HG02642 (cell line): Measurements from ENCODE around the gene GALNT16.

ENCODE experiments used
- ATAC-seq: cut with Tn5 transposase; IDR thresholded peaks from one replicate; pipeline ENCODE4 v1.9.1; 2021; ENCODE audit warnings: mild to moderate bottlenecking; ENCODE audit not compliant: unreplicated experiment, poor library complexity

GALNT16 gene

DNA sequence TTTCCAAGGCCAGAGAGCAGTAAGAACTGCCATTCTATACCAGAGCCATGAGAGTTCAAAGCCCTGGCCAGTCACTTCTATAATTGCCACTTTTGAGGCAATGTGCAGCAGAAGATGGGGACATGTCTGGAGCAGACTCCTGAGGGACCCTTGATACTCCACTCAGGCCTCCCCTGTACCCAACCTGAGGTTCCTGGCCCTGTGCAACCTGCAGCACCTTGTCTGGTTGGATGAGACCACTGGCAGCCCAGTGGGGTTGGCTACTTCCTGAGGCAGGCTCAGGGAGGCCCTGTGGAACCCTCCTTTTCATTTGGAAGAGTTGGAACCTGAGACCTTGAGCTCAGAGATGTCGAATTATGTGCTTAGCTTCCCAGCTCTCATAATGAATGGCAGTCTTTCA is 54.4 kb downstream of the GALNT16 start:
- ATAC-seq = no peak

DNA sequence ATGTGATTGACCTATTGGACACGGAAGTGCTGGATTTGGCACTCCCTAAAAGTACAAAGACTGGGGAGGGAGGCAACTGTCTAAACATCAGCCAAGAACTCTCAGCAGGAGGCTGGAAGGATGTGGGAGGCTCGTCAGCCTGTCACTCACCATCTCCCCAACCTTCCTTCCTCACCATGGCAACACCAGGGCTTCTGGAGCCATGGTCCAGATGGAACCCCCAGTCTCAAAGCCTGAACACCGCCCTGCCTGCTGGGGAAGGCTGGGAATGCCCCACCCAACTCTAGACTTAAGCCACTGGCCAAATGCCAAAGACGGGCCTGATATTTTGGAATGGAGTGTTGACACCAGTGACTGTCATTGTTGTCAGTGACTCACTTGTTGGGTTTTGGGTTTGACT is 55.3 kb downstream of the GALNT16 start:
- ATAC-seq = no peak

DNA sequence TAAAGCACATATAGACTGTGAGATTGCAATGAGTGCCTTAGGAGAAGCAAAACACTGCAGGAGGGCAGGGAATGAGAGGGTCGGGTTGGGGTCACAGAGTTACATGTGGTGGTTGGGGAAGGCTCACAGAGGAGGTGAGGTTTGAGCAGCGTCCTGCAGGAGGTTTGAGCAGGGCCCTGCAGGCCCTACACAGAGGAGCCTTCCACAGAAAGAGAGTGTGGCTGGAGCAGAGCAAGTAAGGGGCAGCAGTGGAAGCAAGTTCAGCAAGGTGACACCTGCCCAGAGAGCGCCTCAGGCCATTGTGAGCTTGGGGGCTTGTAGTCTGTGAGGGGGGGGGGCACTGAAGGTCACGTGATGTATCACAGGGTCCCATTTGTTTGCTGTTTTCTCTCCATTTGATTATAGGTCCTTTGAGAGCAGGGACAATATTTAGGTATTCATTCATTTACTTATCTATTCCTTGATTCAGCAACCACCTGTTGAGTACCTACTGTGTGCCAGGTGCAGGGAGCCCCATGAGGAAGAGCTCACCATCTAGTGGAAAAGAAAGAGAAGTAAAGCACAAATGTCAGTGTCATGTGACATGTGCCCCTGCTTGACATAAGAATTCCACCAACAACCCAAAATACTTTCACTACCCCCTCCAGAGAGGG is 56.6 kb downstream of the GALNT16 start:
- ATAC-seq = no peak

DNA sequence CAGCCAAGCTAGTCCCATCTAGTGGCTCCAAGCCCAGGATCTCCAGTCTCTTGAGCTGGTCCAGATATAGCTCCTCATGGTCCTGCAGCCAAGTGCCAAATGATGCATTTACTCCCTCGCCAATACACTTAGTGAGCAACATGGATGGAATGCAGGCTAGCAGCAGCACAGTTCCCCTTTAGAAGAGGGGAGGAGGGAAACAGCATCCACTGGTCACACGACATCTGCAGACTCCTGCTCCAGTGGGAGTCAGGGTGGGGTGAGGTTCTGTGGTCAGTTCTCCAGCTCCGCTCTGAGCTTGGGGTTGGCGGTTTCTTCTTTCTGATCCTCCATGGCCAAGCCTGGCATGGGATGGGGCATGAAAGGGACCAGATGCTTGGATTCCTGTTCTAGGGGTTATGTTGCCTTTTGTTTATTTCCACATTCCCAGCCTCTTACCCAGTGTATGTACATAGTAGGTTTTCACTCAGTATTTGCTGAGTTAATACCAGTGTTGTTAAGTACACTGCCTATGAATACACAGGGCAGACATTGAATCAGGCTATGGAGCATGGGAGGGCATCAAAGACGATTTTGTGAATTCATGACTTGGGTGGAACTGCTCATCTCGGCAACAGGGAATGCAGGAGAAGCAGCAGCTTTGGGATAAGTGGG is 57.3 kb downstream of the GALNT16 start:
- ATAC-seq = no peak

DNA sequence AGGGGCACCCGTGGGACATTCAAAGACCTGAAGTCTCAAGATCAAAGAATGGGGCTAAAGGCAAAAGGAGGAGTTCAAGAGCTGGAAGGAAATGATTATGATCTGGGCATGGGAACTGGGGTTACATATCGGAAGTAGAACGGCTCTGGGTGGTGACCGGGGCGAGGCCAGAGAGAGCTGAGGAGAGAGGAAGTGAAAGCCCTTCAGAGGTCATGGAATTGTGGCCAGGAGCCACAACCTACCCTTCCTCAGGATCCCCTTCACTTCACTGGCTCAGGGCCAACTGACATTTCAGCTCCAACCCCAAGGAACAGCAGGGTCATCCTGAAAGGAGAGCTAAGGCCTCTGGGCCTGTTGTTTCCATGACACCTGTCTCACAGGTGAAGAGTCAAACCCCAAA is 57.8 kb downstream of the GALNT16 start:
- no peak for ATAC-seq

DNA sequence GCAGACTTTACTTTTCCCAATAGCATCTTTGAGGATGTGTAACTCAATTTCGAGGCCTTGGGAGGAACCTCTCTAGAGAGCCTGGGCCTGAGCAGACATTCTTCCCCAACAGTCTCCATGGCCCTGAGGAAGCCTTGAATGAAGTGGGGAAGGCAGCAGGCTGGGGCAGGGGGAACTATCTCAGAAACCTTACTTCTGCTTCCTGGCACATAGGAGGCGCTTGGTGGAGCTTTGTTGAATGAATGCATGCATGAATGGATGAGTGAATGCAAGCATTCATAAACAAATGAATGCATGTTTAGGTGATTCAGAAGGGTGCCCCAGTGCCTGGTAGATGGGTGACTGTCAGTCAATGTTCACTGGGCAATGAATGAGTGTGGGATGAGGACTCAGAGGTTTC is 58.3 kb downstream of the GALNT16 start:
- no peak for ATAC-seq

DNA sequence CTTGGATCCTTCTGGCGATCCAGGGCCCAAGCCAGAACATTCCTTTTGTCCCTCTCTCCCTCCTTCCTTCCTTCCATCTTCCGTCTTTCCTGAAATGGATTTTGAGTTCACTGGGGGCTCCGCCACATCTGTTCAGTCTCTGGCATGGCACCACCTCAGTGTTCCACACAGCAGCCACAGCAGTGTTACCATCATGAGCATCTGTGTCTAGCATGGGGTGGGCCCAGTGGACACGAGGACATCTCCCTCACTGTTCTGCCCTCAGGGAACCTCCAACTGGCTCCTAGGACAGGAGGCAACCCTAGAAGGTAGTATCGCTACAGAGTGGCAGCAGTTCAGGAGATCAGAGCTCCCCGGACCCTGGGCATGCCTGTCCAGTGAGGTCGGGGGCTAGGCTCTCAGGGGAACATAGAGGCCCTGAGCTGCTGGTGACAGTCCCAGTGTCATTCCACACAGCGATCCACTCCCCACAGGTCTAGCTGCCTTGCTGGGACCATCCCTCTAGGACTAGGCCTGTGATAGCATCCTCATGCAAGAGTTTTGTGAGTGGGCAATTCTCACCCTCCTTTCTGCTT is 59.0 kb downstream of the GALNT16 start:
- no peak for ATAC-seq

DNA sequence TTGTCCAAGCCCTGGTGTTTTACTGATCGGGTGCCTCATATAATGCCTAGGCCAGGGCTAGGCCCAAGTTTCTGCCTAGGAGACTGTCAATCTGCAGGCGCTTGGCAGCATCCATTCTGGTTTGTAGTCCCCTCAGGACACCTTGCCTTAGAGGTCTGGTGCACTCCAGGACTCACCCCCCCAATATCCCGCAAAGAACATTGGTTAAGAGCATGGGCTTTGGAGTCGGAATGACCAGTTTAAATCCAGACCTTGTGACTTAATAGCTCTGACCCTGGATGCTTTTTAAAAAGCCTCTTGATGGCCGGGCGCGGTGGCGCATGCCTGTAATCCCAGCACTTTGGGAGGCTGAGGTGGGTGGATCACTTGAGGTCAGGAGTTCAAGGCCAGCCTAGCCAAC is 60.0 kb downstream of the GALNT16 start:
- no peak for ATAC-seq

DNA sequence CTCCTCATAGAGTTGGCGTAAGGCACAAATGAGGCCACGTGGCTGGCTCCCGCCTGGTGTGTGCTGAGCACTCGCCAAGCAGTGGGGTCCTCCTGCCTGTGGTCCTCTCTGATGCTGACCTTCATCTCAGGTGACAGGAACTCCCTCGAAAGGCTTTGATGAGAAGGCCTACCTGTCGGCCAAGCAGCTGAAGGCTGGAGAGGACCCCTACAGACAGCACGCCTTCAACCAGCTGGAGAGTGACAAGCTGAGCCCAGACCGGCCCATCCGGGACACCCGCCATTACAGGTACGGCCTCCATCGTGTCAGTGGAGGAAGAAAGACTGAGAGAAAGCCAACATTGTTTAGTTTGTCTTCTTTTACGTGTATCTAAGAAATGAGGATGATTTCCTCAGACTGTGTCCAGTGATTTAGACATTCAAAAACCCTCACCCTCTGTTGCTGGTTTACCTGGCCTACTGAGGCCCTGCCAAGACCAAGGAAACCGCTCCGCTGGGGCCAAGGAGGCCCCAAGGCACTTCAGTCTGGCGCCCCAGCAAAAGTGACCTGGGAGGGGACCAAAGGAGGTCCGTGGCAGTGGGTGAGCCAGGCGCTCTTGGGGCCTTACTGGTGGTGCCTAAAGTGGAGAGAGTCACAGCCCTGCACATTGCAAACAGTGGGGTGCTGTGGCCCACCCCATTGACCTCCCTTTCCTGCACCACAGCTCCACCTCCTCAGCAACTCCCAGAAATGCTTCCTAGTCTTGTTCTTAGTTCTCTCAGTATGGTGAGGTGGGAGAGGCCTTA is 60.8 kb downstream of the GALNT16 start:
- ATAC-seq = no peak

DNA sequence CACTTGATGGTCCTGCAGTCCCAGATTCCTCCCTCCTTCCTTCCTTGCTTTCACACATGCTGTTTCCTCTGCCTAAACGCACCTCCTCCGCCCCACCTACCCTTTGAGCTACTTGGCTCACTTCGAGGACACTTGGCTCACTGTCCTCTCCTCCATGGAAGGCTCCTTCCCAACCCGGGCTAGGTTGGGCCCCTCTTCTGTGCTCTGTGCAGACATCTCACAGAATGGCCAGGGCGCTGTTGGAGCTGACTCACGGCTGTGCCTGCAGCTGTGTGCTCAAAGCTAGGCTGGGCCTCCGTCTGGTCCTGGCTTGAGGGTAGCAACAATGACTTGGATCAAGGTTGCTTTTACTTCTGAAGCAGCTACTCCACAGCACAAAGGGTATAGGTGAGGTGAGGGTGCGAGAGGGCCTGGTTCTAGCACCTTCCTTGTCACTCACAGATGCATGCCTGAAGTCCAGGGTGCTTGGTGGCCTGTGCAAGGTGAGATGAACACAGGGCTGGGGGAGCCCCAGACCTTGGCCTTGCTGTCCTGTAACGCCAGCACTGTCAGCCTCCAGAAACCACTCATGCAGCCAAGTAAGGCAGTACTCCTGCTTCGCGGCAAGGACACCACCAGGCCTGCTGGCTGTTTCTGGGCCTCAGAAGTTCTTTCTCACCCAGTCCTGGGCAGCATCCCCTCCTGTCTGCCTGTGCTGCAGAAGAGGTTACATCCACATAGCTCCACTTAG is 61.8 kb downstream of the GALNT16 start:
- no peak for ATAC-seq

DNA sequence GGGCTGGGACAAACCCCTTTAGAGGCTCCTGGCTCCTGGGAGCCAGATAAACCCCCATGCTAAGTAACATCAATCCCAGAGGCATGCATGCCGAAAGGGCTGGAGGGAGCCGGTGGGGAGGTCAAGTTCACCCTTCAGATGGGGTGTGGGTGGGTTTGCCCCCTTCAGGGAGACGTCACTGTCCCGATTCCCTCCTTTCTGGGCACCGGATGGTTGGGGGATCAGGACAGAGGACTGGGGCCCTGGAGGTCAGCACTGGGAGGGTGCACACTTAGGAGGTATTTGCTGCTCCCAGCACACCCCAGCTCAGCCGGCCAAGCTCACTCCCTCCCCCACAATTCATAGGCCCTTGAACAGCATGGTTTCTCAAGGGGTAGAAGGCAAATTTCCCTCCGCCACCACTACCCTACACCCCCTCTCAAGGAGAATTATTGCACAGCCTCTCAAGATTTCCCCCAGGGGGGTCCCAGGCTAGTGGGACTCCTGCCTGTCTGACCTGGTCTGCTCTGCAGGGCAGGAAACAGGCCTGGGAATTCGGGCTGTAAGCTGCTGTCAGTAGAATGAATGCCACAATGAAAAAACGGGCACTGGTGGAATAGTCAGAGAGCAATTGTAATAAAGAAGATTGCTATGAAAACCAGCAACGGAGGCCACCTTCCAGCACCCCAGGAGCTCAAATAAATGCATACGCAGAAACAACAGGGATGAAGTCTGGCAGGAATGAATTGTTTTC is 63.5 kb downstream of the GALNT16 start:
- ATAC-seq = no peak

DNA sequence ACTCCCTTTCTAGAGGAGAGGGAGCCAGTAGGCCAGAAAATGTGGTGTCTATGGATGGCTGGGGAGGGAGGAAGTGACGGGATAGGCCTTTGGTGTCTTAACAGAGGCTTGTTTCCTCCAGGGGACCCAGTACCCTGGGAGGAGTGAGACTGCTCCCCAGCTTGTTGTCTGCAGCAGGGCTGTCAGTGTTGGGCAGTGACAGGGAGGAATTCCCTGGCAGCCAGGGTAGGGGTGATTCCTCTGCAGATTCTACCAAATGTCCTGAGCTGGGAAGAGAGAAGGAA is 64.0 kb downstream of the GALNT16 start:
- ATAC-seq = no peak

DNA sequence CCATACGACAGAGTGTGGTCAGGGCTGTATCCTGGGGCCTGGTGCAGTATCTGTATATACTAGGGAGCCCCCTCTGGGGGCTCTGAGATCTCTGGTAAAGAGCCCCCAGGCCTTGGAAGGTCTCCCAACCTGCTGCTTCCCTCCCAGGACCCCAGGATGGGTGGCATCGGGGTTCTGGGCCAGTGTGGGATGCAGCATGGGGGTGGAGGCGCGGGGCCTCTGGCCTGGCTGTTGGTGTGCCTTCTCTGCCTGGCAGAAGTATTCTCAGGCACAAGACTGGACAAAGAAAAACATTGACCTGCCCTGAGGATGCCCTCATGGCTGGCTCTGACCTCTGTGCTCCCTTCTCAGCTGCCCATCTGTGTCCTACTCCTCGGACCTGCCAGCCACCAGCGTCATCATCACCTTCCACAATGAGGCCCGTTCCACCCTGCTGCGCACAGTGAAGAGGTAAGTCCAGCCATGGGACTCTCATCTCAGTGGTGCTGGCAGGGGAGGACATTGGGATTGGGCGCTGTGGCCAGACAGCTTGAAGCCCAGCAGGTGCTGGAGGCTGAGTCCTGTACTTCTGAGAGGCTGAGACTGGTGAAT is 64.5 kb downstream of the GALNT16 start:
- no peak for ATAC-seq

DNA sequence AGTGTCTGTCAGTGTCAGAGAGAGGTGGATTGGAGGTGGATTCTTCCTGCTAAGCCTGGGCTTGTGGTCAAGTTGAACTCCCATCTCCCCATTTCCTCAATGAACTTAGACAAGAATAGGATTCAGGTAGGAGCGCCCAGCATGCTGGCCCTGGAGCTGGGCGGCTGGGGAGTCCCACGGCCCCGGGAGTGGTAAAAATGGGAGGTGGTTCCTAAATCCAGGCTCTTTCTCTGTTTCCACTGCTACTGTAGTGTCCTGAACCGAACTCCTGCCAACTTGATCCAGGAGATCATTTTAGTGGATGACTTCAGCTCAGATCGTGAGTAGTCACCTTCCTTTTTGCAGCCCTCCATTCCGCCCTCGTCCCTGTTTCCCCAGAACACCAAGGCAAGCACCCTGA is 65.1 kb downstream of the GALNT16 start:
- no peak for ATAC-seq

DNA sequence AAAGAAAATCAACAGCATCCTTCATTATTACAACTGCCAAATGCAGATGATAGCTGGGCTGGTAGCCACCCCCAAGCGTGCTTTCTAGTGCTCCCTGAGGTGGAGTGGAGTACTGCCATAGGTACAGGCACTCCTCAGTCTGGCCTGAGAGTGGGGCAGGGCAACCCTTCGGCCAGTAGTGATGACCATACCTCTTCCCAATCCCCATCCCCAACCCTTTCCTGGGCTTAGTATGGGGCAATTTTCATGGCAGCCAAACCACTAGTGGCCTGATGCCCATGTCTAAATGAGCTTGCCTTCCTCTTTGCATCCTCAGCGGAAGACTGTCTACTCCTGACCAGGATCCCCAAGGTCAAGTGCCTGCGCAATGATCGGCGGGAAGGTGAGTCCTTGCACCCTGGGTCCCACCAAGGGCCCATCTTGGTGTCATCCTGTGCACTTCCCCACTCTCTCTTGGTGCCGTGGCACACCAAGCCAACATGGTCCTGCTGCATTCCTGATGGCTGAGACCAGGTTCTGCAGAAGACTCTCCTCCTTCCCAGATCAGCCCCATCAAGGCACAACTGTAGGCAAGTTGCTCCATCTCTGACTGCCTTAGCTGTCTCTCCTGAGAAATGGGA is 65.8 kb downstream of the GALNT16 start:
- no peak for ATAC-seq

DNA sequence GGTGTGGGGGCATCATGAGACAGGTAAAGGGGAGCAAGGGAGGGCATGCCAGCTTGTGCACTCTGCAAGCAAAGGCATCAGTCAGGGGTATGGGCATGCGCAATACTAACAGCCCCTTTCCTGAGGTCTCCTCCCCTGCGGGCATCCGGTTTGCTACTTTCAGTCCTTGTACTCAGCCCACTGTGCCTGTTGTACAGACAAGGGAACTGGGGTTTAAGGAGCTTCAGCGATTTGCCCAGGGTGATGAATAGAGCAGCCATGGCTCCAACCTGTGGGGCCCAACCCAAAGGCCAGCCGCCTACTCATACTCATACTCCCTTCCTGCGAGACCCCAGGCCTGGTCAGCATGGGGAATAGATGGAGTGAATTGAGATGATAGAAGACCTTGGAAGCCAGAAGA is 66.7 kb downstream of the GALNT16 start:
- ATAC-seq = no peak

DNA sequence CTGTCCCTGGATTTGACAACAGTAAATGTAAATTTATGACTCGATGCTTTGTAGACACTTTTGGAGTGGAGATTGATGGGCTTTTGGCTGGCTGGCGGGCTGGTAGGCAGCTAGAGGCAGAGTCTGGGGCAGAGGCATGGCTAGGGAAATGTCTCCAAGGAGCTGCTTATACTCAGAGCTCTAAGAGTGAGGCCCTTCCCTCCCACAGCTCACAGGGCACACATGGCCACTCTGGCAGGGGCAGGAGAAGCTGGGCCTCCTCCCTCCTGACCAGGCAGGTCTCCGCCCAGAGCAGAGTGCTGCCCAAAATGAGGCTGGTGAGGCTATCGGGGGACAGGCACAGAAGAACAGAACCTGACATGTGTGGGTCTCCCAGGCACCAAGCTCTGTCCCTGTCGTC is 67.5 kb downstream of the GALNT16 start:
- no peak for ATAC-seq

DNA sequence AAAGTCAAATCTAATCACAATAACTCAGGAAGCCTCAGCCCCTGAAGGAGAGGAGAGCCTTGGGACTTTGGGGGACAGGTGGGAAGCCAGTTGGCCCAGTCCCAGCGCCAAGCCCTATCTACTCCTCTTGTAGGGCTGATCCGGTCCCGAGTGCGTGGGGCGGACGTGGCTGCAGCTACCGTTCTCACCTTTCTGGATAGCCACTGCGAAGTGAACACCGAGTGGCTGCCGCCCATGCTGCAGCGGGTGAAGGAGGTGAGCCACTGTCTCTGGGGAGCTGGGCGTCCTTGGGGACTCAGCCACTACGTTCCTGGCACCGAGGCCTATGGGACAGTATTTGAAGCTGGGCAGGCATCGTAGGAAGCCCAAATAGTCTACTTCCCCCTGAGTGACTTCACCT is 68.4 kb downstream of the GALNT16 start:
- ATAC-seq = no peak

DNA sequence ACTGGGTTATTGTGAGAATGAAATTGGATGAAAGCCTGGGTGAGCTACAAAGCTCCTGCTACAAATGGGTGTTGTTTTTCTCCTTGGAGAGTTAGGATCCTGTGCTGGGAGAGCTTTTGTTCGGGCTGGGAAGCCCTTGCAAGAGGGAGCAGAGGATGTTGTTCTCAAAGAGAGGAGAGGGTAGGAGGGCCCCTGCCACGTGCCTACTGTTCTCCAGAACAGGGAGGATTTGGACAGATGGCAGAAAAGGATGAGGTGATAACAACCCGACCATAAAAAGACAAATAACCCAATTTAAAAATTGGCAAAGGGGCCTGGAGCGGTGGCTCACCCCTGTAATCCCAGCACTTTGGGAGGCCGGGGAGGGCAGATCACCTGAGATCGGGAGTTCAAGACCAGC is 68.8 kb downstream of the GALNT16 start:
- no peak for ATAC-seq
